Measurements from ENCODE around the gene ATG2A. TPM values are rescaled to one million over a fixed set of nuclear protein-coding genes. Genes with fewer than 3 reads are reported as not detected.

ATG2A gene
- total and polyA plus RNA-seq, 2 donors (not counting 3 experiments of a cell fraction or from before 2014, with no cell fraction given), result 13.4 to 24.3 TPM

DNA sequence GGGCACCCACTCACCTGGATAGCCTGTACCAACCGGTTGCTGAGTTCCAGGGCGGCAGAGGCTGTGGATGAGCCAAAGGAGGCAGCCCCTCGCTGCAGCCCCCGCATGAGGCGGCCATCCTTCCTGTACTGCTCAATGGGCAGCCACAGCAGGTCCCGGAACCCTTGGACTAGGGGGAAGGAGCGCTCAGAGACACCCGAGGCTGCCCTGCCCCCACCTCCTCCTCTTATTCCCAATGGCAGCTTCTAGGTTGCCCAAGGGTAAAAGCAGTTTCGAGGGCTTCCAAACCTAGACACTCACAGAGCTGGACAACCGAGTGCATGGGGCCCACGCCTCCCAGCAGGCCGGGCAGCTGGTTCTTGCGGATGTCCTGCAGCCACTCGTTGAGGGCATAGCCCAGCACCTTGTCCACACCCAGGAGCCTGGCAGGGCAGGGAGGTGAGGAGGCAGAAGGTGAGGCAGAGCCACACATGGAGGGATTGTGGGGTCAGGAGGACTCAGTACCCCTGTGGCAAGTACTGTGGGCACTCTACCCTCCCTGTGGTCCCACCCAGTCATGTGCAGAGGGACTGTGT is 20.5 kb downstream of the ATG2A start:
- Histone ChIP-seq H3K27ac (ENCODE audit: insufficient read depth, low read depth, low read length) (no peak overlapping the region), H4K20me1 (replicated peaks; ENCODE audit: control insufficient read depth, extremely low read depth, insufficient read depth, low read length) (no peaks in the 10 kb centered on the region), H3K9me3 (replicated peaks; ENCODE audit: control insufficient read depth, insufficient read depth, low read length) (no peaks in the 10 kb centered on the region), H3K27me3 (ENCODE audit: control insufficient read depth in 2 of 2, insufficient read depth in 2 of 2, low read length in 2 of 2) (no peaks in the 10 kb centered on the region), H3K36me3 (ENCODE audit: control insufficient read depth in 2 of 2, extremely low read depth in 1 of 2, insufficient read depth in 2 of 2, low read length in 2 of 2) (peaks cover 0 to 27% of the 10 kb centered on the region in 2 experiments), H3K4me1 (ENCODE audit: control insufficient read depth, extremely low read depth, insufficient read depth, low read length) (no peaks in the 10 kb centered on the region), H3K4me3 (replicated peaks in 1 of 3; ENCODE audit: insufficient read depth in 1 of 3, low read depth in 1 of 3, low read length in 3 of 3) (no peak overlapping the region), H3K4me2 (ENCODE audit: insufficient read depth, low read length) (no peak overlapping the region), H3K9me1 (replicated peaks; ENCODE audit: control insufficient read depth, extremely low read depth, insufficient read depth, low read length) (no peaks in the 10 kb centered on the region), H3K79me2 (ENCODE audit: control insufficient read depth, insufficient read depth, low read length) (no peaks in the 10 kb centered on the region), H3K9ac (replicated peaks; ENCODE audit: extremely low read depth, insufficient read depth, low read length) (no peak overlapping the region), H2AFZ (ENCODE audit: low read depth, low read length) (no peak overlapping the region)
- intact Hi-C loops (cut with micrococcal nuclease) (no loop called here), dilution Hi-C loops (cut with MboI; ENCODE audit: extremely low pct_ligation_motif_present, low sequenced_read_pairs) (loop anchor here (10.0 kb wide), 1 partner anchor 52 kb away; the partner anchor contains the start of gene CDC42BPG)
- ChIA-PET CTCF (interaction anchor here (0.6 to 9.4 kb wide), 7 partner anchors 9 to 101 kb away, joined by 3 to 168 read pairs (median 4); partner anchors contain the start of genes BATF2 and CDC42BPG), POLR2A (no interaction called here)
- no peak for DNase-seq (ENCODE audit: low read depth, low spot score)
- BruUV-seq (replicated peaks), result no TSS peak
- TF ChIP-seq MAX (IDR thresholded peaks at IDR 0.05; ENCODE audit: insufficient read depth, insufficient read length) (no peak), POLR2AphosphoS5 (IDR thresholded peaks at IDR 0.05; ENCODE audit: insufficient read depth, low read depth, low read length) (no peak), FOS (IDR thresholded peaks at IDR 0.05; ENCODE audit: borderline replicate concordance, insufficient read depth, low read length) (no peak), JUN (IDR thresholded peaks at IDR 0.05; ENCODE audit: borderline replicate concordance, insufficient read depth, insufficient read length, low read depth) (no peak), EZH2 (IDR thresholded peaks at IDR 0.05; ENCODE audit: borderline replicate concordance, low read depth, low read length, severe bottlenecking) (no peak), POLR2A (IDR thresholded peaks at IDR 0.05; ENCODE audit: low read depth, low read length) (no peak), MYC (IDR thresholded peaks at IDR 0.05; ENCODE audit: low read depth, low read length) (no peak), GATA2 (IDR thresholded peaks at IDR 0.05; ENCODE audit: insufficient read depth, insufficient read length, low read depth, low read length) (no peak)
- TF ChIP-seq, protein P1, sequence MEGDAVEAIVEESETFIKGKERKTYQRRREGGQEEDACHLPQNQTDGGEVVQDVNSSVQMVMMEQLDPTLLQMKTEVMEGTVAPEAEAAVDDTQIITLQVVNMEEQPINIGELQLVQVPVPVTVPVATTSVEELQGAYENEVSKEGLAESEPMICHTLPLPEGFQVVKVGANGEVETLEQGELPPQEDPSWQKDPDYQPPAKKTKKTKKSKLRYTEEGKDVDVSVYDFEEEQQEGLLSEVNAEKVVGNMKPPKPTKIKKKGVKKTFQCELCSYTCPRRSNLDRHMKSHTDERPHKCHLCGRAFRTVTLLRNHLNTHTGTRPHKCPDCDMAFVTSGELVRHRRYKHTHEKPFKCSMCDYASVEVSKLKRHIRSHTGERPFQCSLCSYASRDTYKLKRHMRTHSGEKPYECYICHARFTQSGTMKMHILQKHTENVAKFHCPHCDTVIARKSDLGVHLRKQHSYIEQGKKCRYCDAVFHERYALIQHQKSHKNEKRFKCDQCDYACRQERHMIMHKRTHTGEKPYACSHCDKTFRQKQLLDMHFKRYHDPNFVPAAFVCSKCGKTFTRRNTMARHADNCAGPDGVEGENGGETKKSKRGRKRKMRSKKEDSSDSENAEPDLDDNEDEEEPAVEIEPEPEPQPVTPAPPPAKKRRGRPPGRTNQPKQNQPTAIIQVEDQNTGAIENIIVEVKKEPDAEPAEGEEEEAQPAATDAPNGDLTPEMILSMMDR (IDR thresholded peaks at IDR 0.05; ENCODE audit: extremely low read depth in 1 of 2, insufficient read depth in 1 of 2, low read depth in 1 of 2, low read length in 2 of 2), result no peak
- FAIRE-seq, result no peak
